Measurements from ENCODE around the gene EFCAB6. TPM values are rescaled to one million over a fixed set of nuclear protein-coding genes. Genes with fewer than 3 reads are reported as not detected.

EFCAB6 gene
- total RNA-seq, 2 donors from 2014 or later: 2.2 to 2.5 TPM

DNA sequence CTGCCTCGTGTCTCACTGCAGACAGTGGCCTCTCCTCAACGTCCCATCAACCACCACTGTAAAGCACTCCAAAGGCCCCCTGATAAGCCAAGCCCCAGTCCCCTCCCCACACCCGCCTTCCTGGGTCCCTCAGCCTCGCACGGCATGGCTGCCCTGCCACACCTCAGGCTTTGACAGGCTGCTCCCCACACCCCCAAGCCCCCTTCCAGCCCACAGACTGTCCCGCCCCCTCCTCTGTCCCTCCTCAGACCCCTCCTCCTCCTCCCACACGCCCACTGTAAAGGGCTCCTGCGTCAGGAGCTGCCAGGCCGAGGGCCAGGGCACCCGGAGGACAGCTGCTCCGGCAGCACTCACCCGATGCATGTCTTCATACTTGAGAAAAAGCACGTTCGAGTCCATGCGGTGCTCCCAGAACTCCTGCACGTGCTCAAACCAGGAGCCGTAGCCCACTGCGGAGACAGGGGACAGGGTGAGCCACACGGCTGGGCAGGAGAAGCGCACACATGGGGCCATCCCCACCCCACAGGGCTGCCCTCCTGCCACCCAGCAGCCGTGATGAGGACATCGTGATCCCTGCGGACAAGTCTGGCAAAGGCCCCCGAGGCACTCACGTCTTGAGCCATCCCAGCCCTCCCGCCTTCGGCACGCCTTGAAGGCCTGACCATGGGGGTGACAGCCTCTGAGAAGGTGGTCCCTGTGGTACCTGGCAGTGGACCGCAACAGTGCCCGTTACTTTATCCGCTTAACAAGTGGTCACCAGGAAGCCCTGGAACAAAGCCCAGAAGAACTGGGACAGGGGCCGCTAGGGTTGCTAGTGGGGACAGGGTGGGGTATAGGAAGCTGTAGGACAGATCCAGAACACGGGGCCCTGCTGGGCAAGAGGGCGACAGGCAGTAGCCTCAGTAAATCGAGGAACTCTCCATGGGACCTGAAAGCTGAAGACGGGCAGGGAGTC lies 21.5 kb upstream of the EFCAB6 start:
- no peak overlapping the region for H3K4me3 ChIP-seq
- H3K9me3 ChIP-seq: no peaks in the 10 kb centered on the region
- no peaks in the 10 kb centered on the region for H3K27me3 ChIP-seq (replicated peaks; ENCODE audit: insufficient read depth)
- no peak overlapping the region for H3K27ac ChIP-seq
- no peak for DNase-seq (ENCODE audit: low spot score)
- TF ChIP-seq, protein P1, sequence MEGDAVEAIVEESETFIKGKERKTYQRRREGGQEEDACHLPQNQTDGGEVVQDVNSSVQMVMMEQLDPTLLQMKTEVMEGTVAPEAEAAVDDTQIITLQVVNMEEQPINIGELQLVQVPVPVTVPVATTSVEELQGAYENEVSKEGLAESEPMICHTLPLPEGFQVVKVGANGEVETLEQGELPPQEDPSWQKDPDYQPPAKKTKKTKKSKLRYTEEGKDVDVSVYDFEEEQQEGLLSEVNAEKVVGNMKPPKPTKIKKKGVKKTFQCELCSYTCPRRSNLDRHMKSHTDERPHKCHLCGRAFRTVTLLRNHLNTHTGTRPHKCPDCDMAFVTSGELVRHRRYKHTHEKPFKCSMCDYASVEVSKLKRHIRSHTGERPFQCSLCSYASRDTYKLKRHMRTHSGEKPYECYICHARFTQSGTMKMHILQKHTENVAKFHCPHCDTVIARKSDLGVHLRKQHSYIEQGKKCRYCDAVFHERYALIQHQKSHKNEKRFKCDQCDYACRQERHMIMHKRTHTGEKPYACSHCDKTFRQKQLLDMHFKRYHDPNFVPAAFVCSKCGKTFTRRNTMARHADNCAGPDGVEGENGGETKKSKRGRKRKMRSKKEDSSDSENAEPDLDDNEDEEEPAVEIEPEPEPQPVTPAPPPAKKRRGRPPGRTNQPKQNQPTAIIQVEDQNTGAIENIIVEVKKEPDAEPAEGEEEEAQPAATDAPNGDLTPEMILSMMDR (IDR thresholded peaks at IDR 0.05): no peak
- ATAC-seq (ENCODE audit: insufficient number of reproducible peaks, low FRiP score, low read depth): no peak
- peaks cover 0 to 5% of the 10 kb centered on the region in 2 donors for H3K4me1 ChIP-seq (ENCODE audit: control insufficient read depth in 1 of 2, low read depth in 2 of 2)
- H3K36me3 ChIP-seq: no peaks in the 10 kb centered on the region

DNA sequence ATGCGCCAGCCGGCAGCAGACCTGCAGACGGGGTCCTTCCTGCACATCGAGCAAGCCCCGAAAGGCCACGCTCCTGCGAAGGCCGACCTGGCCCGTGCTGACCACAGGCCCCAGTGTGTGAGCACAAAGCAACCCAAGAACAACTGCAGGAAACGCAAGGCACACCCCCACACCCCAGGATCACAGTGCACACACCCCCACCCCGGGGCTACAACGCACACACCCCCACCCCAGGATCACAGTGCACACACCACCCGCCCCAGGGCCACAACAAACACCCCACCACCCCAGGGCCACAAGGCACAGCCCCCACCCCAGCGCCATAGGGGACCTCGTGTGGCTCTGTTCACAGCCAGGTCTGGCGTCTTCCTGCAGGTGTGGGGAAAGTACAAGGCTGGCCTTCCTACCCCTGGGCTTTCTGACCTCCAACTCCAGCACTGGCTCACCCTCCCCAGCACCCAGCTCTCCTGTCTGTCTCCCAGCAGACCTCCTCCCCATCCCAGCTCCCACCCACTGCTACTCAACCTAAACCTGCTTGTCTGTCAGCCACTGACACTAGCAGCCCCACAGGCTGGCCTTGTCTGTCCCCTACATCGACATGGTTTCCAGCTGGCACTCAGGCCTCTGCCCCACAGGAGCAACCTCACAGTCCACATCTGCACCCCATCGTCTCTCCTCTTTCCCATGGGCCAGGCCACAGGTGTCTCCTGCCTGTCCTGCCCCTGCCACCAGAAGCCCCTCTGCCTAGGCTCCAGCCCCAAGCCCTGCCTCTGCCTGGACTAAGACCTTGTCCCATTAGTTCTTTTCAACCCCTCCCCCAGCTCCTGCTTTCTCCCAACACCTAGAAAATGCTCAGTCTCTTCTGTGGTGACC lies 20.5 kb upstream of the EFCAB6 start:
- Histone ChIP-seq H3K4me1 (ENCODE audit: control insufficient read depth in 1 of 2, low read depth in 2 of 2) (peaks cover 0 to 5% of the 10 kb centered on the region in 2 donors), H3K36me3 (no peaks in the 10 kb centered on the region), H3K4me3 (no peak overlapping the region), H3K9me3 (no peaks in the 10 kb centered on the region), H3K27me3 (replicated peaks; ENCODE audit: insufficient read depth) (no peaks in the 10 kb centered on the region), H3K27ac (no peak overlapping the region)
- ATAC-seq (ENCODE audit: insufficient number of reproducible peaks, low FRiP score, low read depth): no peak
- TF ChIP-seq, protein P1 (IDR thresholded peaks at IDR 0.05): no peak
- no peak for DNase-seq (ENCODE audit: low spot score)

DNA sequence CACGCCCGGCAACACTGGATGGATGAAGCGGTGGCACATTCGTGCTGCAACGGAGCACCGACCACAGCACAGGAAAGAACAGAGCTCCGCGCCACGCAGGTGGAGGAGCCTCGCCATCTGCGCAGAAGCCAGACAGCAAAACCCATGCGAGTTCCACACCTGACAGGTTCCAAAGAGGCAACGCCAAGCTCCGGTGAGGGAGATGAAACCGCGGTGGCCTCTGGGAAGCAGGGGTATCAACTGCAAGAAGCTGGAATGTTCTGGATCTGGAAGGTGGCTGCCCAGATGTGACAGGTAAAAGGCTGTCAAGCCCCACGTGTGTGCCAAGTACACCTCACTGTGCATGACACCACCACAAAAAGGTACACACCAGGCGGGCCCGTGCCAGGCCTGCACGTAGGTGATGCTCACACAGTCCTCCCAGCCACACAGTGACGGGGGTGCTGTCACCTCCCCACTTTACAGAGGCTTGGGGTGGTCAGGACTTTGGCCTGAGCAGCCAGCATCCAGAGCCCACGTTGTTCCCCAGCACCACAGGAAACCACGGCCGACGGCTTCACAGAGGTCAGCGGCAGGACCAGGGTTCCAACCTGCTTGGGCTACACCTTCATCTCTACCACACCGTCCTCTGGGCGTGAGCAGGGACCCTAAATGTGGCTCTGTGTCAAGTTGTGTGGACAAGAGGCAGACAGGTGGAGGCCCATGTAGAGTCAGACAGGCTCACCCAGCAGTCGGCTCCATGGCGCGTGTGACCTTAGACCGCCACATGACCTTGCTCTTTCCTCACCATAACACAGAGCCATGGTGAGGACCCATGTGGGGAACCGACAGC lies 19.7 kb upstream of the EFCAB6 start:
- Histone ChIP-seq H3K4me1 (ENCODE audit: control insufficient read depth in 1 of 2, low read depth in 2 of 2) (peaks cover 0 to 11% of the 10 kb centered on the region in 2 donors), H3K36me3 (no peaks in the 10 kb centered on the region), H3K4me3 (no peak overlapping the region), H3K9me3 (no peaks in the 10 kb centered on the region), H3K27ac (no peak overlapping the region), H3K27me3 (replicated peaks; ENCODE audit: insufficient read depth) (no peaks in the 10 kb centered on the region)
- DNase-seq (ENCODE audit: low spot score): no peak
- TF ChIP-seq, protein P1 (IDR thresholded peaks at IDR 0.05): no peak
- ATAC-seq (ENCODE audit: insufficient number of reproducible peaks, low FRiP score, low read depth): no peak

DNA sequence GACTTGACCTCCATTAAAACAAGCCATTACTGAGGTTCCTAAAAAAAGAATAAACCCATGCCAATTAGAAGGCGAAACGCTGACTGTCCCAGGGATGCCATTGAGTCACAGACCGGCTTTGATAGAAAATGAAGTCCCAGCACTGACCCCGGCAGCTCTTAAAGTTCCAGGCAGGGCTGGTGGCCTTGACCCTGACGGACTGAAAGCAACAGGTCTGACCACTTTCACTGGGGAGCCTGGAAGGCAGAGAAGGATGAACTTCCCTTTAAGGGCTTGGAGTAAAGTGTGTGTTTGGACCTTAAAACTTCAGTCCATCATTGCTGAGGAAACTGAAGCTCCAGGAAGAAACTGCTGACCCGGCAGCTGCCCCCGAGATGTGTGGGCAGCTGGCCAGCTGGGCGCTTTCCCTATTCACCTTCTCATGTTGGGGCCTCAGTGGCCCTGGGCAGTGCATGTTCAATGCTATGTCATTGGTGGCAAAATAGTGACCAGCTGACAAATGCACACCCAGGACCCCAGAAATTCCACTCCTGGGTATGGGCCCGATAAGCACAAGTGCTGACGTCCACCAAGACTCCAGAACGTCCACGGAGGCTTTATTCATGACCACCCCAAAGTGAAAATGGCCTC lies 18.9 kb upstream of the EFCAB6 start:
- ATAC-seq (ENCODE audit: insufficient number of reproducible peaks, low FRiP score, low read depth) (no peak), DNase-seq (ENCODE audit: low spot score) (no peak)
- Histone ChIP-seq H3K9me3 (no peaks in the 10 kb centered on the region), H3K36me3 (no peaks in the 10 kb centered on the region), H3K27ac (no peak overlapping the region), H3K4me3 (no peak overlapping the region), H3K27me3 (replicated peaks; ENCODE audit: insufficient read depth) (no peaks in the 10 kb centered on the region), H3K4me1 (ENCODE audit: control insufficient read depth in 1 of 2, low read depth in 2 of 2) (peaks cover 0 to 12% of the 10 kb centered on the region in 2 donors)
- TF ChIP-seq, protein P1 (IDR thresholded peaks at IDR 0.05): no peak
